ENCODE data around the gene PAPPA2. TPM values are rescaled to one million over a fixed set of nuclear protein-coding genes. Genes with fewer than 3 reads are reported as not detected.

The PAPPA2 gene
- total and polyA plus RNA-seq, 2 of the 4 experiments (the other 2 are of a cell fraction): 0.10 to 0.18 TPM

GRCh38 chr1:176504848-176505553, 42.0 kb downstream of the PAPPA2 start:
- no peak overlapping the region for H3K14ac ChIP-seq (replicated peaks; ENCODE audit: low read depth, low read length)
- H2BK120ac ChIP-seq (ENCODE audit: low read depth, low read length): no peak overlapping the region
- H2BK15ac ChIP-seq (ENCODE audit: low read depth, low read length): no peak overlapping the region
- no peak overlapping the region for H2AK5ac ChIP-seq (ENCODE audit: low read depth, low read length)
- H3K79me1 ChIP-seq (ENCODE audit: low read depth in 1 of 2, low read length in 2 of 2): no peaks in the 10 kb centered on the region
- H3K4me3 ChIP-seq (ENCODE audit: insufficient read depth, low read depth, low read length): no peak overlapping the region
- in situ Hi-C loops (cut with MboI; ENCODE audit: low sequenced_read_pairs): no loop called here
- no peak overlapping the region for H2AK9ac ChIP-seq (replicated peaks; ENCODE audit: low read depth, low read length, poor library complexity)
- H3K18ac ChIP-seq (ENCODE audit: low read depth, low read length): no peak overlapping the region
- no peaks in the 10 kb centered on the region for H3K36me3 ChIP-seq (ENCODE audit: control insufficient read depth, insufficient read depth, low read length)
- CTCF ChIA-PET: no interaction called here
- H3K9ac ChIP-seq (ENCODE audit: low read depth, low read length): no peak overlapping the region
- BruUV-seq (replicated peaks): no TSS peak
- no peak overlapping the region for H4K91ac ChIP-seq (ENCODE audit: insufficient read depth, low read depth, low read length)
- H4K8ac ChIP-seq (ENCODE audit: low read depth in 2 of 2, low read length in 2 of 2): no peak overlapping the region
- no CpG with 5 or more reads among the region's 5 CpGs for WGBS, 2 experiments (ENCODE audit: extremely low coverage in 2 of 2, insufficient read length in 1 of 2)
- dilution Hi-C loops (cut with HindIII; ENCODE audit: low sequenced_read_pairs, unreplicated experiment): no loop called here
- H4K5ac ChIP-seq (ENCODE audit: low read depth, low read length): no peak overlapping the region
- no peak overlapping the region for H3K23ac ChIP-seq (ENCODE audit: low read depth, low read length)
- H3K9me1 ChIP-seq (ENCODE audit: insufficient read depth, low read length): no peaks in the 10 kb centered on the region
- ATAC-seq (ENCODE audit: low read depth) (no peak), DNase-seq (no peak)
- H3K4me1 ChIP-seq (ENCODE audit: control insufficient read depth, insufficient read depth, low read length): no peaks in the 10 kb centered on the region
- no peak overlapping the region for H3K4ac ChIP-seq (ENCODE audit: low read depth, low read length)
- H2BK5ac ChIP-seq (ENCODE audit: low read depth, low read length, poor library complexity, severe bottlenecking): no peak overlapping the region
- no peaks in the 10 kb centered on the region for H3K27me3 ChIP-seq (ENCODE audit: control insufficient read depth, insufficient read depth, low read length)
- no peak overlapping the region for H2BK20ac ChIP-seq (ENCODE audit: low read depth, low read length)
- H4K20me1 ChIP-seq (ENCODE audit: insufficient read depth, low read length): no peaks in the 10 kb centered on the region
- H3K9me3 ChIP-seq (ENCODE audit: control insufficient read depth, insufficient read depth, low read length): no peaks in the 10 kb centered on the region
- H3K4me2 ChIP-seq (ENCODE audit: low read depth, low read length): no peak overlapping the region
- no peak overlapping the region for H2AFZ ChIP-seq (replicated peaks; ENCODE audit: low read length, poor library complexity)
- intact Hi-C loops (cut with micrococcal nuclease): no loop called here
- no peak overlapping the region for H3K56ac ChIP-seq (ENCODE audit: extremely low read depth, insufficient read depth, low read length)
- TF ChIP-seq BHLHE40 (IDR thresholded peaks at IDR 0.05; ENCODE audit: low read depth, low read length) (no peak), RAD21 (IDR thresholded peaks at IDR 0.05; ENCODE audit: low read length) (no peak), CEBPB (IDR thresholded peaks at IDR 0.05; ENCODE audit: low read depth, low read length) (no peak), SMC3 (IDR thresholded peaks at IDR 0.05; ENCODE audit: low read depth, low read length) (no peak), CTCF (conservative IDR thresholded peaks at IDR 0.05; ENCODE audit: low read depth, low read length) (no peak), MXI1 (IDR thresholded peaks at IDR 0.05; ENCODE audit: borderline replicate concordance, low read depth, low read length) (no peak), MAFK (IDR thresholded peaks at IDR 0.05; ENCODE audit: low read depth, low read length) (no peak), RCOR1 (IDR thresholded peaks at IDR 0.05; ENCODE audit: insufficient replicate concordance, low read length) (no peak), CHD1 (IDR thresholded peaks at IDR 0.05; ENCODE audit: low read depth, low read length) (no peak), ELK1 (IDR thresholded peaks at IDR 0.05; ENCODE audit: borderline replicate concordance, low read depth, low read length) (no peak), FOS (IDR thresholded peaks at IDR 0.05; ENCODE audit: low read depth, low read length) (no peak), NFE2L2 (IDR thresholded peaks at IDR 0.05; ENCODE audit: low read depth, low read length) (no peak)
- TF ChIP-seq, protein P1, sequence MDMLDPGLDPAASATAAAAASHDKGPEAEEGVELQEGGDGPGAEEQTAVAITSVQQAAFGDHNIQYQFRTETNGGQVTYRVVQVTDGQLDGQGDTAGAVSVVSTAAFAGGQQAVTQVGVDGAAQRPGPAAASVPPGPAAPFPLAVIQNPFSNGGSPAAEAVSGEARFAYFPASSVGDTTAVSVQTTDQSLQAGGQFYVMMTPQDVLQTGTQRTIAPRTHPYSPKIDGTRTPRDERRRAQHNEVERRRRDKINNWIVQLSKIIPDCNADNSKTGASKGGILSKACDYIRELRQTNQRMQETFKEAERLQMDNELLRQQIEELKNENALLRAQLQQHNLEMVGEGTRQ (IDR thresholded peaks at IDR 0.05; ENCODE audit: low read depth, low read length): no peak
- POLR2A ChIA-PET (ENCODE audit: unreplicated experiment): no interaction called here
- no peak overlapping the region for H3K27ac ChIP-seq (ENCODE audit: insufficient read depth, low read length)
